ENCODE data around the gene BST2.

Gene BST2

DNA sequence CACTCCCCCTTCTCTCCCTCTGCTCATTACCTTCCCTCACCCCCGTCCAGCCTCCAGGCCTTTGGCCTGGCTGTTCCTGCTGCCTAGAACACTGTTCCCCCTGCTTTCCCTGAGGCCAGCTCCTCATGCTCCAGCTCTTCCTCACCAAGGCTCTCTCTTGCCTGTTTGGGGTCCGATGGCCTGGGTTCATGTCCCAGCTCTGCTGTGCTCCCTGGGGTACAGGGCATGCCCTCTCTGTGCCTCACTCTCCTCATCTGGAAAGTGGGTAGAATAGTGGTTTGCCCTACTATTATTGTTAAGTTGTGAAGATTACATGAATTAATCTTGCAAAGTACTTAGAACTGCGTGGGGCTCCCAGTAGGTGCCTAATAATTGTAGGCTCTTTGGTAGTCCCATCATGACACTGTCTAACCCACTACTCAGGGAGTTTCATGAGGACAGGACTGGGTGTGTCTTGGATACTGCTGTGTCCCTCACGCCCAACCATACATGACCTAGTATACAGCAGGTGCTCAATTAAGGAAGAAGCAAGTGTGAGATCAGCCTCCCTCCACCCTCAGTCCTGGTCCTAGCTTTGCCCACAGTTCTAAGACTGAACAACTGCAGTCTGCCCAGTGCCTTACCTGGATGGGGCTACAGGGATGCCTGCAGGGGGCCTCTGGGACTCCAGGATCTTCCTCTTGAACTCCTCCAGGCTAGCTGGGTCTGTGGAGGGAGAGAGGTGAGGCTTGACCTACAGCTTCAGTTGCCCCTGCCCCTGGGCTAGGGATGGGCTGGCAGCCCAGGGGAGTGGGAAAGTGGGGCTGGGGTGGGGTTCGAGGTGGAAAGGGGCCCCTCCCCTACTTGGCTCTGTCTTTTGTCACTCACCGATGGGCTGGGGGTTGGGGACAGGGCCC lies 45.3 kb downstream of the BST2 start:
- TF ChIP-seq, protein P1, sequence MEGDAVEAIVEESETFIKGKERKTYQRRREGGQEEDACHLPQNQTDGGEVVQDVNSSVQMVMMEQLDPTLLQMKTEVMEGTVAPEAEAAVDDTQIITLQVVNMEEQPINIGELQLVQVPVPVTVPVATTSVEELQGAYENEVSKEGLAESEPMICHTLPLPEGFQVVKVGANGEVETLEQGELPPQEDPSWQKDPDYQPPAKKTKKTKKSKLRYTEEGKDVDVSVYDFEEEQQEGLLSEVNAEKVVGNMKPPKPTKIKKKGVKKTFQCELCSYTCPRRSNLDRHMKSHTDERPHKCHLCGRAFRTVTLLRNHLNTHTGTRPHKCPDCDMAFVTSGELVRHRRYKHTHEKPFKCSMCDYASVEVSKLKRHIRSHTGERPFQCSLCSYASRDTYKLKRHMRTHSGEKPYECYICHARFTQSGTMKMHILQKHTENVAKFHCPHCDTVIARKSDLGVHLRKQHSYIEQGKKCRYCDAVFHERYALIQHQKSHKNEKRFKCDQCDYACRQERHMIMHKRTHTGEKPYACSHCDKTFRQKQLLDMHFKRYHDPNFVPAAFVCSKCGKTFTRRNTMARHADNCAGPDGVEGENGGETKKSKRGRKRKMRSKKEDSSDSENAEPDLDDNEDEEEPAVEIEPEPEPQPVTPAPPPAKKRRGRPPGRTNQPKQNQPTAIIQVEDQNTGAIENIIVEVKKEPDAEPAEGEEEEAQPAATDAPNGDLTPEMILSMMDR (IDR thresholded peaks at IDR 0.05; ENCODE audit: extremely low read depth, missing control alignments): no peak
- no peak for DNase-seq (ENCODE audit: low spot score)

DNA sequence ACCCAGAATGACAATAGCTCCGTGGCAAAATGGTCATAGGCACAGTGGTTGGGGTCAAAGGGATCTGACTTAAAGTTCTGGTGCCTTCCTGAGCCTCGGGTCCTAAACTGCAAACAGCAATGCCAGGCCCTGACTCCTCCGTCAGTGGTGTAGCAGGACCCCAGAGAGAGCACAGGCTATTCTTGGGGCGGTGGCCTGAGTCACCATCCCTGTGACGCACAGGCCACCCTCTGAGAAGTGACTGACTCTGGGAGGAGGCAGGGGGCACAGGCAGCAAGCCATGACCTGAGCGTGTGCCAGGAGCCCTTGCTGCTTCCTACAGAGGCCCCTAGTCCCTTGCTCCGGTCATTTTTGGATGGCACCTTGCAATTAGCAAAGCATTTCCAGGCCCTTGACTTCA lies 47.0 kb downstream of the BST2 start:
- DNase-seq (ENCODE audit: low spot score): no peak

DNA sequence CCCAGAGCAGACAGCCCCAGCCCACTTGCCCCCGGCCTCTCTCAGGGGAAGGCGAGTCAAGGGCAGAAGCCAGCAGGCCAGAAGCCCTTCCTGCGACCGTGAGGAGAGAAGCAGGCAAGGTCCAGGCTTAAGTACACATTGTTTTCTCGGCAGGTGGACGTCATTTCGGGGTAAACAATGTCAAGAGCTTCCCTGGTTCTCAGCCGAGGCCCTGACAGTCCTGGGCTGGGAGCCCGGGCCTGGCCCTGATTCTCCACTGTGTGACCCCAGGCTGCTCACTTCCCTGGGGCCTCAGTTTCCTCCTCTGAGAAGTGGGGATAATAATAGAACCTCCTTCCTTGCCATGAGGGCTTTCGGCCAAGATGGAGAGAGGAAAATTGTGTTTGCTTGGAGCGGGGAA lies 47.7 kb downstream of the BST2 start:
- TF ChIP-seq, protein P1 (IDR thresholded peaks at IDR 0.05; ENCODE audit: extremely low read depth, missing control alignments): no peak
- no peak for DNase-seq (ENCODE audit: low spot score)

More for the DNA sequence above, 47.0 kb downstream of the BST2 start:
- TF ChIP-seq, protein P1 (IDR thresholded peaks at IDR 0.05; ENCODE audit: extremely low read depth, missing control alignments): no peak

DNA sequence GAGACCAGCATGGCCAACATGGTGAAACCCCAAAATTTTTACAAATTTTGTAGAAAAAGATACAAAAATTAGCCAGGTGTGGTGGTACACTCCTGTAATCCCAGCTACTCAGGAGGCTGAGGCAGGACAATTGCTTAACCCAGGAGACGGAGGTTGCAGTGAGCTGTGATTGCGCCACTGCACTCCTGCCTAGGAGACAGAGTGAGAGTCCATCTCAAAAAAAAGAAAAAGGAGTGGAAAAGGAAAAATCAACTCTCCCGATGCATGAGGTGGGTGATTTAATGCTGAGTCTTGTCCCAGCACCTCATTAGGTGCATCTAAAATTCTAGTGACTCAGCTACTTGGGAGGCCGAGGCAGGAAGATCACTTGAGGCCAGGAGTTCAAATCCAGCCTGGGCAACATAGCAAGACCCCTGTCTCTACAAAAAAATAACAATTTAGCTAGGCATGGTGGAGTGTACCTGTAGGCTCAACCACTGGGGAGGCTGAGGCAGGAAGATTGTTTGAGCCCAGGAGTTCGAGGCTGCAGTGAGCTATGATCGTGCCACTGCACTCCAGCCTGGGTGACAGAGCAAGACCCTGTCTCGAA lies 48.3 kb downstream of the BST2 start:
- DNase-seq (ENCODE audit: low spot score): no peak
- TF ChIP-seq, protein P1 (IDR thresholded peaks at IDR 0.05; ENCODE audit: extremely low read depth, missing control alignments): no peak

DNA sequence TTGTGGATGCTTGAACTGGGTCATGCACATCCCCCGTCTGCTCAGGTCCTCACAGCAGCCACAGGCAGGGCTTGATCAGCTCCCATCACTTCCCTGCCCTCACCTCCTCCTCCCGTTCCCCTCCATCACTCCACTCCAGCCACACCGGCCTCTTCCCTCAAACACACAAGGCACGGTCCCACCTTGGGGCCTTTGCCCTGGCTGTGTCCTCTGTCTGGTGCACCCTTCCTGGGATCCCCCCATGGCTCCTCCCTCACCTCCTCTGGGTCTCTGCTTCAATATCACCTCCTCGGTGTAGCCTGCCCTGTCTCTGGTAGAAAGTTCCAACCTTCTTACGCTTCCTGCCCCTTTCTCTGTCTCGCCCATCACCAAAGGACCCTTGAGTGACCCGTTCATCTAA lies 52.0 kb downstream of the BST2 start:
- DNase-seq (ENCODE audit: low spot score): no peak
- TF ChIP-seq, protein P1 (IDR thresholded peaks at IDR 0.05; ENCODE audit: extremely low read depth, missing control alignments): no peak
